HEK293T (cell line): ENCODE measurements around the gene SH3PXD2A.

Experiments used
- CTCF ChIA-PET: fragments of 350-600 bp; formaldehyde crosslinking; extraction: SDS; loops from one replicate; lab custom pipeline; 2021; ENCODE audit warnings: antibody characterized with exemption, inconsistent platforms; lab: Yijun Ruan, JAX
- POLR2A ChIA-PET: fragments of 350-600 bp; formaldehyde crosslinking; extraction: SDS; loops from one replicate; lab custom pipeline; 2020; ENCODE audit warnings: antibody characterized with exemption, inconsistent platforms; lab: Yijun Ruan, JAX
- DNase-seq: peaks from one replicate; pipeline ENCODE4 v3.0.0; 2012; ENCODE audit warnings: mixed read lengths; ENCODE audit errors: extremely low spot score
- ARNT ChIP-seq: fragments of 450-650 bp; IDR thresholded peaks from 2 replicates; pipeline ENCODE4 v1.6.1; 2017; ENCODE audit warnings: mild to moderate bottlenecking
- BHLHE40 ChIP-seq: fragments of 450-650 bp; IDR thresholded peaks from 2 replicates; pipeline ENCODE4 v1.6.1; 2016; ENCODE audit warnings: mild to moderate bottlenecking, moderate library complexity, borderline replicate concordance
- CTBP1 ChIP-seq: fragments of 450-650 bp; IDR thresholded peaks from 2 replicates; pipeline ENCODE4 v1.6.1; 2016; ENCODE audit warnings: borderline replicate concordance
- ELF4 ChIP-seq: fragments of 450-650 bp; IDR thresholded peaks from 2 replicates; pipeline ENCODE4 v1.6.1; 2017; ENCODE audit warnings: antibody characterized with exemption
- FOXA1 ChIP-seq: fragments of 450-650 bp; IDR thresholded peaks from 2 replicates; pipeline ENCODE4 v1.6.1; 2016; ENCODE audit warnings: mild to moderate bottlenecking
- FOXK2 ChIP-seq: fragments of 450-650 bp; IDR thresholded peaks from 2 replicates; pipeline ENCODE4 v1.6.1; 2016; ENCODE audit warnings: mild to moderate bottlenecking
- FOXM1 ChIP-seq: fragments of 450-650 bp; IDR thresholded peaks from 2 replicates; pipeline ENCODE4 v1.6.1; 2017; ENCODE audit warnings: mild to moderate bottlenecking, borderline replicate concordance
- HDGF ChIP-seq: fragments of 450-650 bp; IDR thresholded peaks from 2 replicates; pipeline ENCODE4 v1.6.1; 2017; ENCODE audit warnings: antibody characterized with exemption, borderline replicate concordance
- L3MBTL2 ChIP-seq: fragments of 450-650 bp; conservative IDR thresholded peaks from 2 replicates; pipeline ENCODE4 v1.6.1; 2016; ENCODE audit warnings: mild to moderate bottlenecking
- LEF1 ChIP-seq: fragments of 450-650 bp; IDR thresholded peaks from 2 replicates; pipeline ENCODE4 v1.6.1; 2017; ENCODE audit warnings: mild to moderate bottlenecking, borderline replicate concordance
- NFRKB ChIP-seq: fragments of 450-650 bp; IDR thresholded peaks from 2 replicates; pipeline ENCODE4 v1.6.1; 2016; ENCODE audit warnings: mild to moderate bottlenecking, moderate library complexity
- PKNOX1 ChIP-seq: fragments of 450-650 bp; IDR thresholded peaks from 2 replicates; pipeline ENCODE4 v1.6.1; 2016
- SP1 ChIP-seq: fragments of 450-650 bp; IDR thresholded peaks from 2 replicates; pipeline ENCODE4 v1.6.1; 2017
- SUZ12 ChIP-seq: fragments of 450-650 bp; IDR thresholded peaks from 2 replicates; pipeline ENCODE4 v1.6.1; 2016; ENCODE audit warnings: mild to moderate bottlenecking
- TARDBP ChIP-seq: fragments of 450-650 bp; IDR thresholded peaks from 2 replicates; pipeline ENCODE4 v1.6.1; 2016
- ZNF384 ChIP-seq: fragments of 450-650 bp; IDR thresholded peaks from 2 replicates; pipeline ENCODE4 v1.6.1; 2016

Gene SH3PXD2A

DNA sequence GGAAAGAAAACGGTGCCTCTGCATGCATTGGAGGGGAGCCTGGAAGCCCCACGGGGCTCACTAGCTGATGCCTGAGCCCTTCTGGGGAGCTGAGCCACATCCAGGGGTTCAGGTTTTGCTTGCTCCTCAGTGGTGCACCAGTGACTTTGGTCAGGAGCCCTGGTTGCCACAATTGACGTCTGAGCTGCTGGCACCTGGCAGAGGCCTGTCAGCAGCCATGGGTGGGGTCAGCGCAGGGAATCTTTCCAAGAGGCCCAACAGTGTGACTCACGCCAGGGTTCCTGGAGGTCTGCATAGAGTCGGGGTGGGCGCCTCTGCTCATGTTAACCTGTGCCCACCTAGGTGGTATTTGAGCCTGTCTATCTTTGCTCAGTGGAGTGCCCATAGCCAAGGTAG lies 223.1 kb downstream of the SH3PXD2A start:
- TF ChIP-seq ELF4 (no peak), FOXK2 (no peak), FOXM1 (no peak), CTBP1 (no peak), PKNOX1 (no peak), ZNF384 (no peak), NFRKB (no peak), BHLHE40 (no peak), L3MBTL2 (no peak), SP1 (no peak)
- CTCF ChIA-PET = no interaction called here
- no peak for DNase-seq
- POLR2A ChIA-PET = no interaction called here

DNA sequence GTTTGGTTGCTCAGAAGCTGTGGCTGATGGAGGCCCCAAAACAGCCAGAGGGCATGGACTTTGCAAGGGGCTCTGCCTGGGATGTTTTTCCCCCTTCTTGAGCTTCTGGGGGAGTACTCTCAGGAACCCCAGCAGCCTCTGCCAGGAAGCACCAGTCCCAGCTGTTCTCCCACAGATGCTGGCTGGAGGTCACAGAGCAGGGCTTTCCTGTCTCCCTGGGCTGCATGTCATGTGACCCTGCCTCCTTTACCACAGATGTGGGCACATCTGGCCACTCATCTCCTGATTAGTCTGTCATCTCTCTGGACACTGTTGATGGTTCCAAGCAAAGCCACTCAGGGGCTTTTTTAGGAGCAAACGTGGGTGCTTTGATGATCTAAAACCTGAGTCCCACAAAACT lies 225.2 kb downstream of the SH3PXD2A start:
- POLR2A ChIA-PET = no interaction called here
- TF ChIP-seq L3MBTL2 = no peak
- no peak for TF ChIP-seq LEF1
- no peak for TF ChIP-seq TARDBP
- no peak for TF ChIP-seq NFRKB
- TF ChIP-seq BHLHE40 = no peak
- no peak for TF ChIP-seq ARNT
- no peak for TF ChIP-seq PKNOX1
- no peak for TF ChIP-seq ELF4
- no peak for TF ChIP-seq FOXK2
- TF ChIP-seq SUZ12 = no peak
- no peak for TF ChIP-seq ZNF384
- TF ChIP-seq FOXM1 = no peak
- no peak for DNase-seq
- CTCF ChIA-PET = interaction anchor here (0.9 kb wide), 1 partner anchor 56 kb away, joined by 3 read pairs; no protein-coding TSS in a partner anchor

DNA sequence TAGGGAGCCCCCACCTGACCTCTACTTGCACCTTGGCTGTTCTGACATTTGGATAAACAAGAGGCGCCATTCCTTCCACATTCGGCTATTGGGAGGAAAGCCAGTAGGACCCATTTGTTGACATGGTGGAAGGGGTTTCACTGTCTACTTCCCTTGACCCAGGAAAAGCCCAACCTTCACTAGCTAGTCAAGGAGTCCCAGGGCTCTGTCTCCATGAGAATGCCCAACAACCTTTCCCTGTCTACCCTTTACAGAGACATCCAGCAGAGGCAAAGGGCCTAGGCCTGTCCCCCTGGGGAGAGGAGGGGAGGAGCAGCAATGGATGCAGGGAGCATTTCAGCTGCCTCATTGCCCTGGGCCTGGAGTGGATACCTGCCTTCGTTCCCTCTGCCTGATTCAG lies 225.8 kb downstream of the SH3PXD2A start:
- TF ChIP-seq PKNOX1 (no peak), NFRKB (no peak), HDGF (no peak), FOXK2 (no peak), FOXM1 (no peak), L3MBTL2 (no peak)
- POLR2A ChIA-PET = no interaction called here
- DNase-seq = no peak
- CTCF ChIA-PET = interaction anchor here (0.9 kb wide), 1 partner anchor 57 kb away, joined by 3 read pairs; no protein-coding TSS in a partner anchor

DNA sequence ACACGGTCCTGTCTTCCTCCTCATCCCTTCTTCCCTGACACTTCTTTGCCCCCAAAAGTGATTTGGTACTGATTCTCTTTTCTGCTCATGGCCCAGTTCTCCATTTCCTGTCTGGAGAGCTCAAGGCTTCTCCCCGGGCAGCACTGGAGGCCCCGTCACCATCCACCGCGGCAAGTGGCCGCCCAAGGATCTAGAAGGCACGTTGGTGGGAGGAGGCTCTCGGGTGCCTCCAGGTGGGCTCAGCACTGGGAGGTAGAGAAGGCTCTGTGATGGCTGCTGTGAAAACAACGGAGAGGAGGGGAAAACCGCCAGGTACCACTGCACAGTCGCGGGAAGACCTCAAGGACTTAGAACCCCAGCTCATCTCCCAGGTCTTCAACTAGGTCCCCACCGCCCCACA lies 227.5 kb downstream of the SH3PXD2A start:
- TF ChIP-seq NFRKB (no peak), SUZ12 (no peak), ELF4 (no peak), LEF1 (no peak), FOXM1 (no peak), L3MBTL2 (no peak), BHLHE40 (no peak), TARDBP (no peak), PKNOX1 (no peak), SP1 (no peak), FOXK2 (no peak), ZNF384 (no peak), HDGF (no peak), FOXA1 (no peak), ARNT (no peak), CTBP1 (no peak)
- ChIA-PET POLR2A (no interaction called here), CTCF (no interaction called here)
- DNase-seq = no peak

- POLR2A ChIA-PET = no interaction called here
- DNase-seq = no peak
- TF ChIP-seq SUZ12 = no peak
- TF ChIP-seq L3MBTL2 = no peak
- no peak for TF ChIP-seq TARDBP
- no peak for TF ChIP-seq HDGF
- no peak for TF ChIP-seq NFRKB
- TF ChIP-seq CTBP1 = no peak
- no peak for TF ChIP-seq ARNT
- CTCF ChIA-PET = no interaction called here
Measured at GRCh38 chr10:103627111-103627892, 228.1 kb downstream of the SH3PXD2A start.

DNA sequence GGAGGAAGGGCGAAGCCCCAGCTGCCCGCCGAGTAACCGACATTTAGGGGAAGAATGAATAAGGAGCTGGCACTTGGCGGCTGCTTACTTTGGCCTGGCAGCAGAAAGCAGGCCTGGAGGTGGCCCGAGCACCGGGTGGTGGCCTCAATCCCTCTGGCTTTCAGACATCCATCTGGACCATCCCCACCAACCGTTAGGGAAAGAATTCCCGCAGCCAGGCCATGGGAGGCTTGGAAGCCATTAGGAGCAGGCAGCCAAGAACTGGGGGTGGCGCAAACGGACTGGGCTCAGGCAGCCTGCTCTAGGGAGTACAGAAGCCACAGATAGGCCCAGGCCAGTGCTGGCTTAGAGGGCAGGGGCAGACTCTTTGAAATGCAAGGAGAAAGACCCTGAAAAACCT lies 229.2 kb downstream of the SH3PXD2A start:
- TF ChIP-seq HDGF (no peak), CTBP1 (no peak), BHLHE40 (no peak), TARDBP (no peak), SP1 (no peak), FOXK2 (no peak), LEF1 (no peak)
- CTCF ChIA-PET = no interaction called here
- POLR2A ChIA-PET = interaction anchor here (1.1 kb wide), 1 partner anchor 36 kb away, joined by 4 read pairs; no protein-coding TSS in a partner anchor
- no peak for DNase-seq
